BLaER1 (cell line): ENCODE data around the gene ZC3H18.

Source experiments
- H3K27ac ChIP-seq: shearing (Covaris generic); formaldehyde crosslinking; 2 replicates; pipeline ENCODE4 v1.8.1; 2022
- H3K27me3 ChIP-seq: shearing (Covaris generic); formaldehyde crosslinking; 2 replicates; pipeline ENCODE4 v1.8.1; 2022
- H3K36me3 ChIP-seq: shearing (Covaris generic); formaldehyde crosslinking; 2 replicates; pipeline ENCODE4 v1.8.1; 2022
- H3K4me1 ChIP-seq: shearing (Covaris generic); formaldehyde crosslinking; 2 replicates; pipeline ENCODE4 v1.8.1; 2022
- H3K4me2 ChIP-seq: shearing (Covaris generic); formaldehyde crosslinking; 2 replicates; pipeline ENCODE4 v1.8.1; 2022
- H3K4me3 ChIP-seq: shearing (Covaris generic); formaldehyde crosslinking; 2 replicates; pipeline ENCODE4 v1.8.1; 2022
- H3K9ac ChIP-seq: shearing (Covaris generic); formaldehyde crosslinking; 2 replicates; pipeline ENCODE4 v1.8.1; 2022
- H3K9me3 ChIP-seq: shearing (Covaris generic); formaldehyde crosslinking; 2 replicates; pipeline ENCODE4 v1.8.1; 2022
- H4K20me1 ChIP-seq: shearing (Covaris generic); formaldehyde crosslinking; 2 replicates; pipeline ENCODE4 v1.8.1; 2022
- Cebpa-rat ChIP-seq: shearing (Covaris generic); IDR thresholded peaks from 2 replicates; pipeline ENCODE4 v1.8.1; 2022

ZC3H18 gene

GRCh38 chr16:88640498-88641247 lies 70.5 kb downstream of the ZC3H18 start:
- TF ChIP-seq Cebpa-rat = no peak
- Histone ChIP-seq H4K20me1 (peaks cover 93% of the 10 kb centered on the region), H3K9me3 (no peaks in the 10 kb centered on the region), H3K36me3 (peaks cover 33% of the 10 kb centered on the region), H3K27ac (no peak overlapping the region), H3K27me3 (peaks cover 63% of the 10 kb centered on the region), H3K9ac (no peak overlapping the region), H3K4me2 (peak overlapping the region; percentile 75), H3K4me3 (peak overlapping the region; percentile 12; the same call in 1 of the 2 replicates), H3K4me1 (peaks cover 96% of the 10 kb centered on the region)

DNA sequence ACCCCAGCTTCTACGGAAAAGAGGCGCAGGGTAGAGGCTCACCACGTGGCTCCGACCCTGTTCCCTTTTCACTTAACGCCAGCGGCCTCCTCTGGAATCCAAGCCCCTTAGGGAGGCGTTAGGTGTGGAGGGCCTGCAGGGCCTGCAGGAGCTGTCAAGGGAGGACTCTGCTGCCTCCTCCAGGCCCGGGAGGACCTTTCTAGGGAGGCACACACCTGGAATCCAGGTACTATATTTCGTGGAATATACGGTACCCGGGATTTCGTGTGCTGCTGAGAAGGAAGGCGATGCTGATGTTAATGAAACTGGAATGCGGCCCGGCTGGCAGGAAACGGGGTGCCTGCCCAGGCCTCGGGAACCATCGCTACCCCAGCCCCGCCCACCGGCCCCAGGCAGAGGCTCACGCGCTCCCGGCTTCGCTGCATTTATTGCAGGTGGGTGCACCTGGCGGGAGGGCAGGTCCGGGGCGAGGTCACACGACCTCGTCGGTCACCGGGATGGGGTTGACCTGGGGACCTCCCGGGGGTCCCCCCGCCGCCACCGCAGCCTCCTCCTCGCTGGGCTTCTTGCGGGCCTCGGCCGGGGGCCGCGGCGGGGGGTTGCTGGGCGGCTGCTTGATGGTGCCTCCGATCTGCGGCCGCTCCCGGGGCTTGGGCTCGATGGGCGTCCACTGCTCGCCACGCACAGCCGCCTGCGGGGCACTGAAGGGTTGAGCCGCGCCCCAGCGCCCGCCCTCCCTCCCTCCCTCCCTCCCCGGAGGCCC lies 72.9 kb downstream of the ZC3H18 start:
- no peak overlapping the region for H3K4me3 ChIP-seq
- TF ChIP-seq Cebpa-rat = no peak
- no peak overlapping the region for H3K27ac ChIP-seq
- H3K27me3 ChIP-seq = peaks cover 39% of the 10 kb centered on the region
- no peak overlapping the region for H3K9ac ChIP-seq
- peaks cover 96% of the 10 kb centered on the region for H3K4me1 ChIP-seq
- H4K20me1 ChIP-seq = peaks cover 100% of the 10 kb centered on the region
- no peaks in the 10 kb centered on the region for H3K9me3 ChIP-seq
- H3K36me3 ChIP-seq = peaks cover 55% of the 10 kb centered on the region
- H3K4me2 ChIP-seq = peak overlapping the region; percentile 6; the same call in 1 of the 2 replicates

GRCh38 chr16:88643644-88643932 lies 73.4 kb downstream of the ZC3H18 start:
- peaks cover 96% of the 10 kb centered on the region for H3K4me1 ChIP-seq
- peaks cover 55% of the 10 kb centered on the region for H3K36me3 ChIP-seq
- H3K4me2 ChIP-seq = peak overlapping the region; percentile 36
- peaks cover 34% of the 10 kb centered on the region for H3K27me3 ChIP-seq
- no peak overlapping the region for H3K4me3 ChIP-seq
- peaks cover 100% of the 10 kb centered on the region for H4K20me1 ChIP-seq
- H3K9me3 ChIP-seq = no peaks in the 10 kb centered on the region
- TF ChIP-seq Cebpa-rat = no peak
- no peak overlapping the region for H3K9ac ChIP-seq
- H3K27ac ChIP-seq = no peak overlapping the region

- no peak overlapping the region for H3K27ac ChIP-seq
- TF ChIP-seq Cebpa-rat = no peak
- no peak overlapping the region for H3K4me3 ChIP-seq
- peaks cover 100% of the 10 kb centered on the region for H4K20me1 ChIP-seq
- peaks cover 15% of the 10 kb centered on the region for H3K27me3 ChIP-seq
- H3K4me1 ChIP-seq = peaks cover 90% of the 10 kb centered on the region
- no peaks in the 10 kb centered on the region for H3K9me3 ChIP-seq
- H3K36me3 ChIP-seq = peaks cover 60% of the 10 kb centered on the region
- peak overlapping the region; percentile 100 for H3K4me2 ChIP-seq
- no peak overlapping the region for H3K9ac ChIP-seq
Measured at GRCh38 chr16:88645455-88645854, 75.3 kb downstream of the ZC3H18 start.

DNA sequence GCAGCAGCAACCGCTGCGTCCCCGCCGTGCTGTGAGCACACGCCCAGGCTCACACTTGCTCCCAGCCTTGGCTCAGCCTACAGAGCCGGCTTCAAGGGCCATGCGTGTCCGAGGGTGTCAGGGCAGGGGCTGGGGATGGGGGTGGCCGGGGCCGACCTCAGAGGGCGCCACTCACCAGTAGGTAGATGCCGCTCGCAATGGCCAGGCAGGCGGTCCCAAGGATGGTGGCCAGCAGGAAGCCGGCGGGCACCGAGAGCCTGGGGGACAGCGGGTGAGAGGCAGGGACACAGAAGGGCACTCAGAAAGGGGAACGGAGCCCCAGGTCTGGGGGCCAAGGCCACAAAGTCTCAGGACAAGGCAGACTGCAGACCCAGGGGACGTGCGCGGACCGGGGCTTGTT lies 75.7 kb downstream of the ZC3H18 start:
- no peak for TF ChIP-seq Cebpa-rat

GRCh38 chr16:88646345-88647034 lies 76.3 kb downstream of the ZC3H18 start:
- peak overlapping the region; percentile 97 for H3K9ac ChIP-seq
- no peaks in the 10 kb centered on the region for H3K9me3 ChIP-seq
- peak overlapping the region; percentile 100 for H3K4me2 ChIP-seq
- H3K4me1 ChIP-seq = peaks cover 84% of the 10 kb centered on the region
- peaks cover 60% of the 10 kb centered on the region for H3K36me3 ChIP-seq
- peak overlapping the region; percentile 70 for H3K27ac ChIP-seq
- H3K4me3 ChIP-seq = no peak overlapping the region
- no peak for TF ChIP-seq Cebpa-rat
- H4K20me1 ChIP-seq = peaks cover 92% of the 10 kb centered on the region
- peaks cover 5% of the 10 kb centered on the region for H3K27me3 ChIP-seq

More for the DNA sequence above, 75.7 kb downstream of the ZC3H18 start:
- 0 out of 2 replicates have a peak overlapping the region, but pooled peaks have one; percentile 70 for H3K27ac ChIP-seq
- peaks cover 60% of the 10 kb centered on the region for H3K36me3 ChIP-seq
- peaks cover 11% of the 10 kb centered on the region for H3K27me3 ChIP-seq
- peaks cover 85% of the 10 kb centered on the region for H3K4me1 ChIP-seq
- H3K9me3 ChIP-seq = no peaks in the 10 kb centered on the region
- H3K4me3 ChIP-seq = no peak overlapping the region
- peaks cover 97% of the 10 kb centered on the region for H4K20me1 ChIP-seq
- no peak overlapping the region; the same call in 1 of the 2 replicates for H3K9ac ChIP-seq
- peak overlapping the region; percentile 100 for H3K4me2 ChIP-seq

- Histone ChIP-seq H3K36me3 (peaks cover 61% of the 10 kb centered on the region), H3K4me2 (peak overlapping the region; percentile 100), H3K27ac (peak overlapping the region; percentile 70), H3K4me1 (peaks cover 87% of the 10 kb centered on the region), H3K27me3 (no peaks in the 10 kb centered on the region; the same call in 1 of the 2 replicates), H3K9me3 (no peaks in the 10 kb centered on the region), H3K9ac (peak overlapping the region; percentile 97), H4K20me1 (peaks cover 83% of the 10 kb centered on the region), H3K4me3 (peak overlapping the region; percentile 91)
- no peak for TF ChIP-seq Cebpa-rat
Measured at GRCh38 chr16:88647178-88648070, 77.2 kb downstream of the ZC3H18 start.

GRCh38 chr16:88649195-88649923 lies 79.2 kb downstream of the ZC3H18 start:
- Histone ChIP-seq H3K4me2 (peak overlapping the region; percentile 100), H3K27me3 (no peaks in the 10 kb centered on the region), H3K4me3 (peak overlapping the region; percentile 91), H3K4me1 (peaks cover 87% of the 10 kb centered on the region), H3K27ac (peak overlapping the region; percentile 96), H3K36me3 (peaks cover 63% of the 10 kb centered on the region), H4K20me1 (peaks cover 63% of the 10 kb centered on the region), H3K9me3 (no peaks in the 10 kb centered on the region), H3K9ac (peak overlapping the region; percentile 97)
- TF ChIP-seq Cebpa-rat = no peak
